Keratinocyte (primary cell): ENCODE results near the gene DCTN1. TPM values are rescaled to one million over a fixed set of nuclear protein-coding genes. Genes with fewer than 3 reads are reported as not detected.

ENCODE experiments used
- DNase-seq: peaks from one replicate; pipeline ENCODE4 v3.0.0-alpha.2; 2011; ENCODE audit warnings: low read depth, missing footprints, low spot score
- FAIRE-seq: peaks from 2 replicates; lab custom pipeline; 2011; peaks lifted over from hg19 to GRCh38; lab: Jason Lieb, UNC
- H2AFZ ChIP-seq: 2 replicates; pipeline ENCODE4 v1.6.0; 2012; ENCODE audit warnings: low read length, control low read depth, inconsistent platforms; ENCODE audit not compliant: control insufficient read depth
- H3K27ac ChIP-seq: 2 replicates; pipeline ENCODE4 v1.5.1; 2011; ENCODE audit warnings: low read length; ENCODE audit not compliant: control insufficient read depth, insufficient read depth
- H3K27me3 ChIP-seq: 3 replicates; pipeline ENCODE4 v1.6.0; 2011; ENCODE audit warnings: low read length; ENCODE audit not compliant: control insufficient read depth, insufficient read depth; ENCODE audit errors: extremely low read depth
- H3K36me3 ChIP-seq, 2 experiments: 2 replicates in 1 of 2; 3 replicates in 1 of 2; pipeline ENCODE4 v1.5.1; 2011; ENCODE audit warnings: low read length in 2 of 2, mild to moderate bottlenecking in 1 of 2; ENCODE audit not compliant: control insufficient read depth in 2 of 2, insufficient read depth in 2 of 2; ENCODE audit errors: extremely low read depth in 1 of 2
- H3K4me1 ChIP-seq: 3 replicates; pipeline ENCODE4 v1.5.1; 2011; ENCODE audit warnings: low read length; ENCODE audit not compliant: control insufficient read depth, insufficient read depth; ENCODE audit errors: extremely low read depth
- H3K4me2 ChIP-seq: 3 replicates; pipeline ENCODE4 v1.6.0; 2011; ENCODE audit warnings: low read depth, low read length; ENCODE audit not compliant: control insufficient read depth, insufficient read depth; ENCODE audit errors: extremely low read depth
- H3K4me3 ChIP-seq, 3 experiments: fragments of 200-600 bp in 1 of 3; sonication (generic) in 1 of 3; 2 replicates in 2 of 3; 3 replicates in 1 of 3; pipeline ENCODE4 v1.5.1; 2011 to 2016; ENCODE audit warnings: low read length in 3 of 3, mild to moderate bottlenecking in 3 of 3, control low read depth in 2 of 3, inconsistent platforms in 1 of 3, low read depth in 1 of 3, mixed read lengths in 1 of 3, mixed run types in 1 of 3, moderate library complexity in 1 of 3; ENCODE audit not compliant: control insufficient read depth in 2 of 3, insufficient read depth in 2 of 3; ENCODE audit errors: extremely low read depth in 1 of 3
- H3K79me2 ChIP-seq: 2 replicates; pipeline ENCODE4 v1.6.0; 2012; ENCODE audit warnings: low read length; ENCODE audit not compliant: control insufficient read depth, insufficient read depth
- H3K9ac ChIP-seq: 3 replicates; pipeline ENCODE4 v1.6.0; 2011; ENCODE audit warnings: low read length; ENCODE audit not compliant: control insufficient read depth, insufficient read depth; ENCODE audit errors: extremely low read depth
- H3K9me1 ChIP-seq: 3 replicates; pipeline ENCODE4 v1.6.0; 2011; ENCODE audit warnings: low read length; ENCODE audit not compliant: control insufficient read depth, insufficient read depth; ENCODE audit errors: extremely low read depth
- H3K9me3 ChIP-seq: 2 replicates; pipeline ENCODE4 v1.5.1; 2012; ENCODE audit warnings: low read depth, low read length; ENCODE audit not compliant: control insufficient read depth
- H4K20me1 ChIP-seq: 3 replicates; pipeline ENCODE4 v1.6.0; 2011; ENCODE audit warnings: low read length; ENCODE audit not compliant: control insufficient read depth, insufficient read depth; ENCODE audit errors: extremely low read depth
- EZH2 ChIP-seq: IDR thresholded peaks from one replicate; pipeline ENCODE4 v1.6.1; 2012; ENCODE audit warnings: inconsistent platforms, mild to moderate bottlenecking, low read length, moderate library complexity
- dilution Hi-C: fragments of 300-500 bp; cut with MboI; formaldehyde crosslinking; loops from one replicate; pipeline ENCODE4 v1.7.0; 2020; ENCODE audit warnings: low sequenced_read_pairs; ENCODE audit not compliant: extremely low pct_ligation_motif_present
- polyA plus RNA-seq, 5 experiments: library from polyadenylated mRNA; depleted of rRNA in 3 of 5; stranded (reverse) in 3 of 5; stranded (forward) in 1 of 5; unstranded in 1 of 5; fragments of >200 nt; gene quantifications; 1 replicate in 1 of 5; 2 replicates in 3 of 5; 3 replicates in 1 of 5; pipeline versions ENCODE4 v1.2.1 to v1.2.3, GENCODE V29; 2011 to 2012; ENCODE audit warnings: missing spikeins in 2 of 5, low read depth in 1 of 5, low replicate concordance in 1 of 5
- TF ChIP-seq, protein P1 (sequence below), 3 experiments: IDR thresholded peaks in 1 of 3; conservative IDR thresholded peaks in 1 of 3; optimal IDR thresholded peaks in 1 of 3; 2 replicates in 2 of 3; 3 replicates in 1 of 3; pipeline versions ENCODE3 to v1.5.1; 2011; ENCODE audit warnings: low read length in 3 of 3, mild to moderate bottlenecking in 3 of 3, moderate library complexity in 2 of 3, control low read depth in 1 of 3, inconsistent platforms in 1 of 3; ENCODE audit not compliant: insufficient read depth in 2 of 3; ENCODE audit errors: extremely low read depth in 1 of 3

Gene DCTN1
- polyA plus RNA-seq, 1 donor (not counting 4 experiments of a cell fraction or from before 2014, with no cell fraction given): 110 TPM

DNA sequence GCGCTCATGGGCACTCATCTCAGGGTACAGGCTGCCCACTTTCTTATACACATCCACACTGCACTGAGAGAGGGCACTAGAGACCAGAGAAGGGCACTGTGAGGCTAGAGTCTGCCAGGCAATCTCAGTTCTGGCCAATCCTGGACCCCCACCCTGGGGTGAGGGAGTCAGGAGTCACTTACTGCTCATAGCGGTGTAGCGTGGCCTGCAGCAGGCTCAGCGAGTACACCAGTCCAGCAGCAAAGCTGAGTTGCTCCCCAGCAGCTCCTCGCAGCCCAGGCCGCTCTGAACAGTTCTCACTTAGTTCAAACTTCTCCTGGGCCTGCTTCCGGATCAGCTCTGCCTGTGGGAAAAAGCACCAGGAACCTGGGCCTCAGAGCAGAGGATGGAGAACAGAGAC lies 12.3 kb downstream of the DCTN1 start:
- peaks cover 55 to 67% of the 10 kb centered on the region in 2 experiments for H3K36me3 ChIP-seq

DNA sequence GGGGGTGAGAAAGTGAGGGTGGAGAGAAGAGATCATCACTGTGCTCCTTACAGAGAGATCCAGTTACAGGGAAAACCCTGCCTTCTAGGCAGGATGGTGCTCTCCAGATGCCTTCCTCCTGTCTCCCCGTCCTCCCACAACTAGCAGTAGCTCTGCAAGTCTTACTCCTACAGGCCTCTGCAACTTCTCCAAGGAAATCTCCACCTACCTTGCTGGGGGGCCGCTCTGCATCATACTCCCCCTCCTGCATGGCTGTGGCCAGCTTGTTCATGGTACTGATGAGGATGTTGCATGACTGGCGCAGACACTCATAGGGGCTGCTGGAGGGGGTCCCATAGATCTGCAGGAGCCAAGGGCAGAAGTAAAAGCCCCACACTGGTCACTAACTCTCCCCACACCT lies 14.1 kb downstream of the DCTN1 start:
- H4K20me1 ChIP-seq: no peaks in the 10 kb centered on the region
- H3K27me3 ChIP-seq: no peaks in the 10 kb centered on the region
- no peak overlapping the region for H3K4me2 ChIP-seq
- H3K9me3 ChIP-seq: no peaks in the 10 kb centered on the region
- FAIRE-seq: no peak
- no peaks in the 10 kb centered on the region for H3K9me1 ChIP-seq
- H3K4me1 ChIP-seq: no peaks in the 10 kb centered on the region
- no peak overlapping the region for H3K4me3 ChIP-seq
- H3K9ac ChIP-seq: no peak overlapping the region
- H3K36me3 ChIP-seq: peaks cover 58 to 70% of the 10 kb centered on the region in 2 experiments
- dilution Hi-C loops: no loop called here
- H2AFZ ChIP-seq: no peak overlapping the region
- DNase-seq: no peak
- no peak overlapping the region for H3K27ac ChIP-seq
- TF ChIP-seq, protein P1, sequence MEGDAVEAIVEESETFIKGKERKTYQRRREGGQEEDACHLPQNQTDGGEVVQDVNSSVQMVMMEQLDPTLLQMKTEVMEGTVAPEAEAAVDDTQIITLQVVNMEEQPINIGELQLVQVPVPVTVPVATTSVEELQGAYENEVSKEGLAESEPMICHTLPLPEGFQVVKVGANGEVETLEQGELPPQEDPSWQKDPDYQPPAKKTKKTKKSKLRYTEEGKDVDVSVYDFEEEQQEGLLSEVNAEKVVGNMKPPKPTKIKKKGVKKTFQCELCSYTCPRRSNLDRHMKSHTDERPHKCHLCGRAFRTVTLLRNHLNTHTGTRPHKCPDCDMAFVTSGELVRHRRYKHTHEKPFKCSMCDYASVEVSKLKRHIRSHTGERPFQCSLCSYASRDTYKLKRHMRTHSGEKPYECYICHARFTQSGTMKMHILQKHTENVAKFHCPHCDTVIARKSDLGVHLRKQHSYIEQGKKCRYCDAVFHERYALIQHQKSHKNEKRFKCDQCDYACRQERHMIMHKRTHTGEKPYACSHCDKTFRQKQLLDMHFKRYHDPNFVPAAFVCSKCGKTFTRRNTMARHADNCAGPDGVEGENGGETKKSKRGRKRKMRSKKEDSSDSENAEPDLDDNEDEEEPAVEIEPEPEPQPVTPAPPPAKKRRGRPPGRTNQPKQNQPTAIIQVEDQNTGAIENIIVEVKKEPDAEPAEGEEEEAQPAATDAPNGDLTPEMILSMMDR (optimal IDR thresholded peaks at IDR 0.05 in 1 of 3, IDR thresholded peaks at IDR 0.05 in 1 of 3, conservative IDR thresholded peaks at IDR 0.05 in 1 of 3; ENCODE audit: extremely low read depth in 1 of 3, insufficient read depth in 2 of 3, low read length in 3 of 3): no peak
- no peak for TF ChIP-seq EZH2
- no peaks in the 10 kb centered on the region for H3K79me2 ChIP-seq

More for the DNA sequence above, 12.3 kb downstream of the DCTN1 start:
- Histone ChIP-seq H3K9me1 (no peaks in the 10 kb centered on the region), H2AFZ (no peak overlapping the region), H3K4me2 (no peak overlapping the region), H3K4me1 (peaks cover 2% of the 10 kb centered on the region), H3K27me3 (no peaks in the 10 kb centered on the region), H4K20me1 (no peaks in the 10 kb centered on the region), H3K9me3 (no peaks in the 10 kb centered on the region), H3K79me2 (no peaks in the 10 kb centered on the region), H3K27ac (no peak overlapping the region), H3K9ac (no peak overlapping the region), H3K4me3 (no peak overlapping the region)
- dilution Hi-C loops: no loop called here
- DNase-seq (no peak), FAIRE-seq (no peak)
- no peak for TF ChIP-seq EZH2
- TF ChIP-seq, protein P1 (optimal IDR thresholded peaks at IDR 0.05 in 1 of 3, IDR thresholded peaks at IDR 0.05 in 1 of 3, conservative IDR thresholded peaks at IDR 0.05 in 1 of 3; ENCODE audit: extremely low read depth in 1 of 3, insufficient read depth in 2 of 3, low read length in 3 of 3): no peak
